ENCODE data around the gene TCEAL4.

DNA sequence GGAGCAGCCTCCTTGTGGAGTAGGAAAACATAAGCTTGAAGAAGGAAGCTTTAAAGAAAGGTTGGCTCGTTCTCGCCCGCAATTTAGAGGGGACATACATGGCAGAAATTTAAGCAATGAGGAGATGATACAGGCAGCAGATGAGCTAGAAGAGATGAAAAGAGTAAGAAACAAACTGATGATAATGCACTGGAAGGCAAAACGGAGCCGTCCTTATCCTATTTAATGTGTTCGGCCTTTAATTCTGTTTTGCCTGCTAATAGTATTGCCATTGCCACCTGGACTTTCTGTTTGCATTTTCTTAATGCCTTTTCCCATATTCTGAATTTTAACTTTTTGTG is 44.8 kb downstream of the TCEAL4 start:
- TF ChIP-seq, protein P1, sequence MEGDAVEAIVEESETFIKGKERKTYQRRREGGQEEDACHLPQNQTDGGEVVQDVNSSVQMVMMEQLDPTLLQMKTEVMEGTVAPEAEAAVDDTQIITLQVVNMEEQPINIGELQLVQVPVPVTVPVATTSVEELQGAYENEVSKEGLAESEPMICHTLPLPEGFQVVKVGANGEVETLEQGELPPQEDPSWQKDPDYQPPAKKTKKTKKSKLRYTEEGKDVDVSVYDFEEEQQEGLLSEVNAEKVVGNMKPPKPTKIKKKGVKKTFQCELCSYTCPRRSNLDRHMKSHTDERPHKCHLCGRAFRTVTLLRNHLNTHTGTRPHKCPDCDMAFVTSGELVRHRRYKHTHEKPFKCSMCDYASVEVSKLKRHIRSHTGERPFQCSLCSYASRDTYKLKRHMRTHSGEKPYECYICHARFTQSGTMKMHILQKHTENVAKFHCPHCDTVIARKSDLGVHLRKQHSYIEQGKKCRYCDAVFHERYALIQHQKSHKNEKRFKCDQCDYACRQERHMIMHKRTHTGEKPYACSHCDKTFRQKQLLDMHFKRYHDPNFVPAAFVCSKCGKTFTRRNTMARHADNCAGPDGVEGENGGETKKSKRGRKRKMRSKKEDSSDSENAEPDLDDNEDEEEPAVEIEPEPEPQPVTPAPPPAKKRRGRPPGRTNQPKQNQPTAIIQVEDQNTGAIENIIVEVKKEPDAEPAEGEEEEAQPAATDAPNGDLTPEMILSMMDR (IDR thresholded peaks at IDR 0.05): no peak
- no peak for TF ChIP-seq POLR2A (IDR thresholded peaks at IDR 0.05)
